Neural progenitor cell (in vitro differentiated cells): Measurements from ENCODE around the gene ATP2B3. TPM values are rescaled to one million over a fixed set of nuclear protein-coding genes. Genes with fewer than 3 reads are reported as not detected.

ENCODE experiments used
- DNase-seq: peaks from one replicate; pipeline ENCODE4 v3.0.0-alpha.2; 2016; ENCODE audit warnings: low spot score
- H2AFZ ChIP-seq: fragments of 200-600 bp; sonication (generic); replicated peaks from 2 replicates; pipeline ENCODE4 v1.6.1; 2016; ENCODE audit warnings: antibody characterized with exemption
- H3F3A ChIP-seq: fragments of 200-600 bp; sonication (generic); 2 replicates; pipeline ENCODE4 v1.6.1; 2016; ENCODE audit warnings: antibody characterized with exemption, low read depth
- H3K27ac ChIP-seq: fragments of 200-600 bp; sonication (generic); 2 replicates; pipeline ENCODE4 v1.5.1; 2016; ENCODE audit warnings: mild to moderate bottlenecking
- H3K27me3 ChIP-seq: fragments of 200-600 bp; sonication (generic); 2 replicates; pipeline ENCODE4 v1.6.1; 2016; ENCODE audit warnings: mild to moderate bottlenecking, moderate library complexity
- H3K36me3 ChIP-seq: fragments of 200-600 bp; sonication (generic); 2 replicates; pipeline ENCODE4 v1.5.1; 2016
- H3K4me1 ChIP-seq: fragments of 200-600 bp; sonication (generic); 2 replicates; pipeline ENCODE4 v1.6.1; 2016; ENCODE audit warnings: mixed run types
- H3K4me2 ChIP-seq: fragments of 200-600 bp; sonication (generic); 2 replicates; pipeline ENCODE4 v1.6.1; 2016
- H3K4me3 ChIP-seq: fragments of 200-600 bp; sonication (generic); 2 replicates; pipeline ENCODE4 v1.5.1; 2016
- H3K79me2 ChIP-seq: fragments of 200-600 bp; sonication (generic); 2 replicates; pipeline ENCODE4 v1.6.1; 2016; ENCODE audit warnings: low read depth
- H3K9ac ChIP-seq: fragments of 200-600 bp; sonication (generic); 2 replicates; pipeline ENCODE4 v1.6.1; 2016
- H3K9me3 ChIP-seq: fragments of 200-600 bp; sonication (generic); 2 replicates; pipeline ENCODE4 v1.5.1; 2016; ENCODE audit warnings: low read depth
- H4K20me1 ChIP-seq: fragments of 200-600 bp; sonication (generic); 2 replicates; pipeline ENCODE4 v1.6.1; 2016; ENCODE audit warnings: low read depth
- H3K27ac Mint-ChIP-seq: 3 replicates; pipeline ENCODE4 v1.8.0; 2021; ENCODE audit warnings: mixed read lengths
- H3K27me3 Mint-ChIP-seq: 2 replicates; pipeline ENCODE4 v1.8.0; 2022; ENCODE audit warnings: low read depth, mild to moderate bottlenecking, inconsistent platforms, moderate library complexity, mixed read lengths; ENCODE audit not compliant: insufficient read depth
- H3K36me3 Mint-ChIP-seq: 3 replicates; pipeline ENCODE4 v1.8.0; 2021; ENCODE audit warnings: mixed read lengths
- H3K4me1 Mint-ChIP-seq: 3 replicates; pipeline ENCODE4 v1.8.0; 2021; ENCODE audit warnings: mixed read lengths
- H3K4me3 Mint-ChIP-seq: 3 replicates; pipeline ENCODE4 v1.8.0; 2021; ENCODE audit warnings: mild to moderate bottlenecking, moderate library complexity, mixed read lengths
- H3K9me3 Mint-ChIP-seq: 3 replicates; pipeline ENCODE4 v1.8.0; 2020; ENCODE audit warnings: mixed read lengths
- CTCF ChIP-seq: fragments of 200-600 bp; sonication (generic); IDR thresholded peaks from 2 replicates; pipeline ENCODE4 v1.5.1; 2017; ENCODE audit warnings: antibody characterized with exemption, mild to moderate bottlenecking
- EZH2 ChIP-seq: fragments of 200-600 bp; sonication (generic); IDR thresholded peaks from 2 replicates; pipeline ENCODE4 v1.6.1; 2017; ENCODE audit warnings: antibody characterized with exemption, mild to moderate bottlenecking, moderate library complexity
- EZH2phosphoT487 ChIP-seq: fragments of 200-600 bp; sonication (generic); IDR thresholded peaks from 2 replicates; pipeline ENCODE4 v1.6.1; 2017; ENCODE audit warnings: antibody characterized with exemption
- total RNA-seq: library from RNA; depleted of rRNA; stranded (reverse); fragments of >200 nt; gene quantifications from 2 replicates; pipeline ENCODE4 v1.2.3, GENCODE V29; 2015; ENCODE audit warnings: low replicate concordance

The ATP2B3 gene
- total RNA-seq, 1 donor from 2014 or later, result not detected

GRCh38 chrX:153470411-153471363 lies 46.8 kb upstream of the ATP2B3 start, which contains the start of gene HAUS7:
Gene HAUS7 (minus strand): TSS chrX:153470576. CDS start chrX:153470557, 19 bp downstream.
- DNase-seq, result peak; percentile 91
- Mint-ChIP-seq H3K27ac (no peak within 1 kb of the TSS), H3K9me3 (peaks cover 20% of the 10 kb centered on the region), H3K4me3 (peak within 1 kb of the TSS; percentile 86), H3K27me3 (peaks cover 4% of the 10 kb centered on the region), H3K4me1 (no peaks in the 10 kb centered on the region), H3K36me3 (no peaks in the 10 kb centered on the region)
- Histone ChIP-seq H3F3A (no peaks in the 10 kb centered on the region), H3K4me2 (peak within 1 kb of the TSS; percentile 81), H3K9me3 (no peaks in the 10 kb centered on the region), H3K4me3 (peak within 1 kb of the TSS; percentile 82), H2AFZ (peak within 1 kb of the TSS; percentile 63), H3K4me1 (no peaks in the 10 kb centered on the region), H3K36me3 (no peaks in the 10 kb centered on the region), H4K20me1 (peaks cover 7% of the 10 kb centered on the region), H3K9ac (peak within 1 kb of the TSS; percentile 45), H3K27me3 (peaks cover 14% of the 10 kb centered on the region), H3K27ac (no peak within 1 kb of the TSS), H3K79me2 (no peaks in the 10 kb centered on the region)
- no peak for TF ChIP-seq EZH2
- TF ChIP-seq EZH2phosphoT487, result no peak
- peak; percentile 69 for TF ChIP-seq CTCF

DNA sequence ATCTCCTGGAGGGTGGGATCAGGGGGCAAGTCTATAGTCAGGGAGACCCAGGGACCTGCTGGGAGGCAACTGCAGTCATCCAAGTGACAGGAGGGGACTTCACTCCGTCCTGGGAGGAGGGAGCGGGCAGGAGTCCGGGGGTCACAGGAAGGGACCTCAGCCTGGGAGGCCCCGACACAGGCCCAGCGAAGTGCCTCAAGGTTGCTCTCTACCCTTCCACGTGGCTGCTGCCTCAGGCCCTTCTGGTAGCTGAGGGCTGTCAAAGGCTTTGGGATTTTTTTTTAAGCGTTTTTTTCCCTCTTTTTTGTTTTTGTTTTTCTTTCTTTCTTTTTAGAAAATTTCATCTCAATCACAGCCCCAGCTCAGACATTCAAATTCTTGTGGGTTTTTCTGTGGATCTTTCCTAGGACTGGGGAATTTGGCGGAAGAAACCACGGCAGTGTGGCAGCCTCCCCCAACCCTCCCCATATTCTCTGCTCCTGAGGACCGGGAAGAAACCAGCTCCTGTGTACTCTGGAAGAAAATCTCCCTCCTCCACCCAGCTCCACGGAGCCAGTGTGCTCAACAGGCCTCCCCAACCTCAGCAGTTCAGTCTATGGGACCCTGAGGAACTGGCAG lies 45.7 kb upstream of the ATP2B3 start:
- peaks cover 27% of the 10 kb centered on the region for H3K9me3 Mint-ChIP-seq
- TF ChIP-seq EZH2, result no peak
- no peak for TF ChIP-seq EZH2phosphoT487
- Histone ChIP-seq H3K27ac (no peak overlapping the region), H3K9ac (no peak overlapping the region), H3K4me2 (no peak overlapping the region), H3K9me3 (no peaks in the 10 kb centered on the region), H3F3A (no peaks in the 10 kb centered on the region), H2AFZ (no peak overlapping the region), H4K20me1 (peaks cover 7% of the 10 kb centered on the region), H3K4me1 (no peaks in the 10 kb centered on the region), H3K4me3 (no peak overlapping the region), H3K36me3 (no peaks in the 10 kb centered on the region), H3K79me2 (no peaks in the 10 kb centered on the region), H3K27me3 (peaks cover 22% of the 10 kb centered on the region)
- H3K36me3 Mint-ChIP-seq, result no peaks in the 10 kb centered on the region
- no peak overlapping the region for H3K4me3 Mint-ChIP-seq
- H3K27ac Mint-ChIP-seq, result peak overlapping the region; percentile 76
- DNase-seq, result no peak
- H3K4me1 Mint-ChIP-seq, result no peaks in the 10 kb centered on the region
- H3K27me3 Mint-ChIP-seq, result peaks cover 9% of the 10 kb centered on the region

DNA sequence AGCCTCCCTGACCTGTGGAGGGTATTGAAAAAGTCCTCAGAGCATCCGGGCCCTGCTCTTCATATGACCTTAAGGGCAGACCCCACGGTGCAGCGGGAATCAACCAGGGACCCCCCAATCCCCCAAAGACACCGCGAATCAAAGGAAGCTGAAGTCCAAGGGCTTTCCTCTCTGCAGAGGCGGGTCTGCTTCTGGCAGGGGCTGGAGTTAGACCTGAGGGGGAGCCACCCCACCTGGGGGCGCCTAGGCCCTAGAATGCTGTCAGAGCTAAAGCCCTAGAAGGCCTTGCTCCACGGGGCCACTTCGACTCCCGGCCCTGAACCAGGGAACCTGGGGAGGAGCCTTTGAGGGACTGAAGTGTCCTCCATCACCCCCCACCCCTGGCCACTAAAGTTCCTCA lies 44.3 kb upstream of the ATP2B3 start:
- H3K4me1 Mint-ChIP-seq, result no peaks in the 10 kb centered on the region
- peaks cover 29% of the 10 kb centered on the region for H3K9me3 Mint-ChIP-seq

More for the DNA sequence above, 44.3 kb upstream of the ATP2B3 start:
- H3K9me3 ChIP-seq, result no peaks in the 10 kb centered on the region
- no peaks in the 10 kb centered on the region for H3F3A ChIP-seq
- H3K4me1 ChIP-seq, result no peaks in the 10 kb centered on the region
- H4K20me1 ChIP-seq, result peaks cover 7% of the 10 kb centered on the region
- no peaks in the 10 kb centered on the region for H3K36me3 ChIP-seq
- Mint-ChIP-seq H3K36me3 (no peaks in the 10 kb centered on the region), H3K4me3 (peak overlapping the region; percentile 74), H3K27me3 (peaks cover 9% of the 10 kb centered on the region), H3K27ac (peak overlapping the region; percentile 34)
- H3K27me3 ChIP-seq, result peaks cover 22% of the 10 kb centered on the region
- DNase-seq, result no peak
- no peak overlapping the region for H3K27ac ChIP-seq
- no peak overlapping the region for H2AFZ ChIP-seq
- H3K4me3 ChIP-seq, result no peak overlapping the region
- H3K4me2 ChIP-seq, result no peak overlapping the region
- no peak overlapping the region for H3K9ac ChIP-seq
- no peak for TF ChIP-seq CTCF
- no peaks in the 10 kb centered on the region for H3K79me2 ChIP-seq
